ENCODE measurements around the gene ARMC9.
"Not testable (repeated sequence)": the region's sequence is repeated elsewhere in the genome, so short reads cannot be mapped to it uniquely, and the experiment has no call there.

Gene ARMC9

GRCh38 chr2:231360881-231361371, 162.5 kb downstream of the ARMC9 start:
- DNase-seq (ENCODE audit: low read depth in 3 of 3, low spot score in 1 of 3): no peak

GRCh38 chr2:231361701-231362554, 163.5 kb downstream of the ARMC9 start:
- no peak for DNase-seq (ENCODE audit: low read depth in 3 of 3, low spot score in 1 of 3)

- no peak for DNase-seq (ENCODE audit: low read depth in 3 of 3, low spot score in 1 of 3)
Measured at GRCh38 chr2:231362555-231363184, 164.2 kb downstream of the ARMC9 start.

GRCh38 chr2:231364061-231364460, 165.6 kb downstream of the ARMC9 start:
- DNase-seq (ENCODE audit: low read depth in 3 of 3, low spot score in 1 of 3): no peak

GRCh38 chr2:231364961-231365810, 166.8 kb downstream of the ARMC9 start:
- no peak for DNase-seq (ENCODE audit: low read depth in 3 of 3, low spot score in 1 of 3)

GRCh38 chr2:231367178-231367577, 168.7 kb downstream of the ARMC9 start:
- no peak for DNase-seq (ENCODE audit: low read depth in 3 of 3, low spot score in 1 of 3)

- no peak for DNase-seq (ENCODE audit: low read depth in 3 of 3, low spot score in 1 of 3)
Measured at GRCh38 chr2:231369580-231370428, 171.4 kb downstream of the ARMC9 start.

- DNase-seq (ENCODE audit: low read depth in 3 of 3, low spot score in 1 of 3): no peak
Measured at GRCh38 chr2:231370429-231370748, 172.0 kb downstream of the ARMC9 start.

- no peak for DNase-seq (ENCODE audit: low read depth in 3 of 3, low spot score in 1 of 3)
Measured at GRCh38 chr2:231370749-231371429, 172.5 kb downstream of the ARMC9 start.

- DNase-seq (ENCODE audit: low read depth in 3 of 3, low spot score in 1 of 3): no peak
Measured at GRCh38 chr2:231371430-231372054, 173.1 kb downstream of the ARMC9 start.

- no peak for DNase-seq (ENCODE audit: low read depth in 3 of 3, low spot score in 1 of 3)
Measured at GRCh38 chr2:231372326-231372725, 173.9 kb downstream of the ARMC9 start.

GRCh38 chr2:231373184-231373583, 174.8 kb downstream of the ARMC9 start:
- DNase-seq (ENCODE audit: low read depth in 3 of 3, low spot score in 1 of 3): no peak

GRCh38 chr2:231373786-231374349, 175.4 kb downstream of the ARMC9 start:
- no peak for DNase-seq (ENCODE audit: low read depth in 3 of 3, low spot score in 1 of 3)

- no peak for DNase-seq (ENCODE audit: low read depth in 3 of 3, low spot score in 1 of 3)
Measured at GRCh38 chr2:231374771-231375170, 176.3 kb downstream of the ARMC9 start.

- DNase-seq (ENCODE audit: low read depth in 3 of 3, low spot score in 1 of 3): not testable (repeated sequence)
Measured at GRCh38 chr2:231375994-231376615, 177.7 kb downstream of the ARMC9 start.

- DNase-seq (ENCODE audit: low read depth in 3 of 3, low spot score in 1 of 3): no peak
Measured at GRCh38 chr2:231376857-231377256, 178.4 kb downstream of the ARMC9 start.

- DNase-seq (ENCODE audit: low read depth in 3 of 3, low spot score in 1 of 3): no peak
Measured at GRCh38 chr2:231378026-231378722, 179.7 kb downstream of the ARMC9 start.

Measured in stimulated activated CD4-positive, alpha-beta T cell treated with anti-CD3 and anti-CD28 coated beads, TNF-alpha, amount 100 ng/mL, for 1 hour (primary cell).